IPS-20b (cell line): Measurements from ENCODE around the gene RPS8.
"Not testable (repeated sequence)": the region's sequence is repeated elsewhere in the genome, so short reads cannot be mapped to it uniquely, and the experiment has no call there.

ENCODE experiments used
- H3K27ac ChIP-seq: one replicate; pipeline ENCODE4 v1.5.1; 2013; ENCODE audit warnings: low read length
- H3K27me3 ChIP-seq: 2 replicates; pipeline ENCODE4 v1.6.1; 2013; ENCODE audit warnings: mild to moderate bottlenecking, low read length, inconsistent platforms; ENCODE audit not compliant: insufficient read depth
- H3K36me3 ChIP-seq: 2 replicates; pipeline ENCODE4 v1.6.1; 2013; ENCODE audit warnings: low read depth, mild to moderate bottlenecking, inconsistent platforms, low read length, moderate library complexity; ENCODE audit not compliant: insufficient read depth
- H3K4me1 ChIP-seq: 2 replicates; pipeline ENCODE4 v1.6.1; 2013; ENCODE audit warnings: mild to moderate bottlenecking, control low read depth, inconsistent platforms, low read length, moderate library complexity; ENCODE audit not compliant: insufficient read depth
- H3K4me3 ChIP-seq: 2 replicates; pipeline ENCODE4 v1.5.1; 2013; ENCODE audit warnings: mild to moderate bottlenecking, low read length, inconsistent platforms
- H3K9ac ChIP-seq: 2 replicates; pipeline ENCODE4 v1.6.1; 2013; ENCODE audit warnings: low read depth, mild to moderate bottlenecking, inconsistent platforms, low read length, moderate library complexity
- H3K9me3 ChIP-seq: 2 replicates; pipeline ENCODE4 v1.6.1; 2013; ENCODE audit warnings: mild to moderate bottlenecking, low read depth, low read length, inconsistent platforms; ENCODE audit not compliant: insufficient read depth

Gene RPS8

DNA sequence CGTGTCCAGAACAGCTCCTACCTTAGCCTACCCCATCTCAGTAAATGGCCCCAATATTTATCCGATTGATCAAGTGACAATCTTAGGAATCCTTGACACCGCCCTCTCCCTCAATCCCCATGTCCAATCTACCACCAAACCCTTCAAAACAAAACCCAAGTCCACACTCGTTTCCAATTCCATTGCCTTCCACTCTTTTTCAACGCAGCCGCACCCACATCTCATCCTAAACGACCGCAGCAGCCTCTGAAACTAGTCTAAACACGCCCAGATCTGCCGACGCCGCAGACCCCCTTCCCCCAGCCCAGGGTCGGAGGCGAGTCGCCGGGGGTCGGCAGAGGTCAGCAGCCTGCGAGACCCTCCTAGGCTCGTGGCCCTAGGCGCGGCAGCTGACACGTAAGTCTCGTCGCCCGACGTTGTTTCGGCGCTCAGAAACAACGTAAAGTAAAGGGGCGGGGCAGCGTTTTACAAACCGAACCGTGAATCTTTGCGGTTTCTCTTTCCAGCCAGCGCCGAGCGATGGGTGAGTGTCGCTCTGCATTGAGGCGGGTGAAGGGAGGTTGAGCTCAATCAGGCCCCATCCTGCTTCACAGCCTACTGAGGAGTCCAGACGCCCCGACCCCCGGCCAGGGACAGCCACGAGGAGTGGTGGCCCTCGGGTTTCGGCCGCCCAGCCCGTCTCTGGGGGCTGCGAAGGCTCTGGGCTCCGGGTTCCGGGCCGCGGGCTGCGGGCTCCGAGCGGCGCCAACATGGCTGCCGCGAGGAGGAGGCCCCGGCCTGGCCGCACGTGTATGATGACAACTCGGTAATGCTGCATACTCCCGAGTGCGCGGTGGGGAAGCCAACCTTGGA is at the start of gene RPS8:
Gene RPS8, plus strand, starts transcription at position 463 of the 852 bp plus-strand sequence. Its CDS starts 57 bp downstream, at position 520.
- Histone ChIP-seq H3K4me1 (peaks cover 4% of the 10 kb centered on the region; the same call in 1 of the 2 replicates), H3K27ac (peak within 1 kb of the TSS; percentile 79), H3K9me3 (no peaks in the 10 kb centered on the region), H3K36me3 (peaks cover 45% of the 10 kb centered on the region), H3K27me3 (no peaks in the 10 kb centered on the region), H3K4me3 (peak within 1 kb of the TSS; percentile 83), H3K9ac (peak within 1 kb of the TSS; percentile 99)

DNA sequence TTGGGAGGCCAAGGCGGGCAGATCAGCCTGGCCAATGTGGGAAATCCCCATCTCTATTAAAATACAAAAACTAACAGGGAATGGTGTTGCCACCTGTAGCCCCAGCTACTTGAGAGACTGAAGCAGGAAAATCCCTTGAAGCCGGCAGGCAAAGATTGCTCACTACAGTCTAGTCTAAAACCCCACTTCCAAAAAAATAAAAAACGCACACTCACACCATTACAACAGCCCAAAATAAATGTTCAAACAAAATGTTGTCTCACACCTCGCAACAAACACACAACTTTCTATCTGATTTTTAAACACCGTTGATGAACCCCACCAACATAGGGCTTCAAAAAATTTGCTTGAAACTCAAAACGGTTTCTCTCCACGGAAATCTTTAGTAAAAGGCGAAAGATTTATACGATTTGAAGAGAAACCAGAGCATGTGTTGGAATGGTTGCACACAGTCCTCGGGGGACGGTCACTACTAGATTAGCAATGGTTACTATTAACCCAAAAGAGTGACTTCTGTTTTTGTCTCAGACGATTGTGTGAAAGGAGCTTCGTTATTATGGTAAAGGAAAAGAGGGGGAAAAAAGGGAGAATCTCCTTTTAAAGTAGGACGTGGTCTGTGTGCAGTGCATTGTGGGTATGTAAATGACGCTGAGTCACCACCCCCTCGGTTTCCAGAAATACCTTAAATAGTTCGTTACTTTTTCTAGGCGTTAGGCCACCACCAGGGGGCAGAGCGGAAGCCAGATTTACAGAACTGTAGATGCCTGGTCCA is 44.4 kb upstream of the RPS8 start, which contains the start of gene RNU5D-1:
Gene RNU5D-1, minus strand, starts transcription at position 430 of the 772 bp plus-strand sequence.
- H3K4me1 ChIP-seq: no peaks in the 10 kb centered on the region; the same call in 1 of the 2 replicates
- H3K9ac ChIP-seq: peak within 1 kb of the TSS; percentile 89
- H3K4me3 ChIP-seq: no peak within 1 kb of the TSS; the same call in 1 of the 2 replicates
- peak within 1 kb of the TSS; percentile 81 for H3K27ac ChIP-seq
- no peaks in the 10 kb centered on the region for H3K27me3 ChIP-seq
- no peaks in the 10 kb centered on the region for H3K9me3 ChIP-seq
- H3K36me3 ChIP-seq: no peaks in the 10 kb centered on the region

GRCh38 chr1:44733365-44733764 is 42.0 kb upstream of the RPS8 start:
- no peaks in the 10 kb centered on the region for H3K9me3 ChIP-seq
- no peaks in the 10 kb centered on the region; the same call in 1 of the 2 replicates for H3K4me1 ChIP-seq
- no peak overlapping the region for H3K9ac ChIP-seq
- no peak overlapping the region for H3K4me3 ChIP-seq
- no peak overlapping the region for H3K27ac ChIP-seq
- H3K36me3 ChIP-seq: no peaks in the 10 kb centered on the region
- no peaks in the 10 kb centered on the region for H3K27me3 ChIP-seq

GRCh38 chr1:44733784-44734183 is 41.6 kb upstream of the RPS8 start:
- no peaks in the 10 kb centered on the region for H3K36me3 ChIP-seq

GRCh38 chr1:44735992-44736391 is 39.3 kb upstream of the RPS8 start:
- Histone ChIP-seq H3K9ac (no peak overlapping the region), H3K9me3 (no peaks in the 10 kb centered on the region), H3K36me3 (peaks cover 4% of the 10 kb centered on the region), H3K27ac (no peak overlapping the region), H3K4me1 (peaks cover 5% of the 10 kb centered on the region; the same call in 1 of the 2 replicates), H3K27me3 (no peaks in the 10 kb centered on the region), H3K4me3 (no peak overlapping the region)

More at GRCh38 chr1:44733784-44734183, 41.6 kb upstream of the RPS8 start:
- Histone ChIP-seq H3K27me3 (no peaks in the 10 kb centered on the region), H3K4me3 (no peak overlapping the region), H3K9ac (no peak overlapping the region), H3K4me1 (no peaks in the 10 kb centered on the region; the same call in 1 of the 2 replicates), H3K9me3 (no peaks in the 10 kb centered on the region), H3K27ac (no peak overlapping the region)

DNA sequence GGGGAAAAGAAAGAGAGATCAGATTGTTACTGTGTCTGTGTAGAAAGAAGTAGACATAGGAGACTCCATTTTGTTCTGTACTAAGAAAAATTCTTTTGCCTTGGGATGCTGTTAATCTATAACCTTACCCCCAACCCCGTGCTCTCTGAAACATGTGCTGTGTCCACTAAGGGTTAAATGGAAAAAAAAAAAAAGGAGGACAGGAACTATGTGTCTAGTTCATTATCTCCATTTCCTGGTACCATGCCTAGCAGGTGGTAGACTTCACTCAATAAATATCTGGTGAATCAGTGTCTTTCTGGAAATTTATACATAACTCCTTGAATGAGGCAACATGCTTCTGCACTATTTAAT is 36.4 kb upstream of the RPS8 start:
- Histone ChIP-seq H3K27ac (peak overlapping the region; percentile 80), H3K9ac (peak overlapping the region; percentile 82; the same call in 1 of the 2 replicates), H3K4me3 (peak overlapping the region; percentile 95), H3K36me3 (peaks cover 28% of the 10 kb centered on the region)
- not testable (repeated sequence) for H3K4me1 ChIP-seq, H3K9me3 ChIP-seq, H3K27me3 ChIP-seq

- Histone ChIP-seq H3K9me3 (no peaks in the 10 kb centered on the region), H3K27me3 (no peaks in the 10 kb centered on the region), H3K27ac (peak within 1 kb of the TSS; percentile 80), H3K36me3 (peaks cover 34% of the 10 kb centered on the region), H3K9ac (peak within 1 kb of the TSS; percentile 95), H3K4me1 (peaks cover 6% of the 10 kb centered on the region; the same call in 1 of the 2 replicates), H3K4me3 (peak within 1 kb of the TSS; percentile 95)
Observed at GRCh38 chr1:44739307-44740178, 35.8 kb upstream of the RPS8 start, which contains the start of gene KIF2C. TSS of gene KIF2C (plus strand) at chr1:44739837. CDS start at chr1:44739933, 96 bp downstream.

- peaks cover 36% of the 10 kb centered on the region for H3K36me3 ChIP-seq
- H3K9ac ChIP-seq: peak overlapping the region; percentile 95
- H3K27ac ChIP-seq: peak overlapping the region; percentile 80
- peaks cover 6% of the 10 kb centered on the region; the same call in 1 of the 2 replicates for H3K4me1 ChIP-seq
- no peaks in the 10 kb centered on the region for H3K9me3 ChIP-seq
- no peaks in the 10 kb centered on the region for H3K27me3 ChIP-seq
- peak overlapping the region; percentile 95 for H3K4me3 ChIP-seq
Observed at GRCh38 chr1:44740179-44740617, 35.1 kb upstream of the RPS8 start.

- H3K4me3 ChIP-seq: no peak overlapping the region
- peaks cover 6% of the 10 kb centered on the region; the same call in 1 of the 2 replicates for H3K4me1 ChIP-seq
- H3K9ac ChIP-seq: no peak overlapping the region
- H3K9me3 ChIP-seq: no peaks in the 10 kb centered on the region
- H3K36me3 ChIP-seq: peaks cover 66% of the 10 kb centered on the region
- H3K27ac ChIP-seq: no peak overlapping the region
- H3K27me3 ChIP-seq: no peaks in the 10 kb centered on the region
Observed at GRCh38 chr1:44743211-44743610, 32.1 kb upstream of the RPS8 start.

- no peak overlapping the region for H3K27ac ChIP-seq
- no peaks in the 10 kb centered on the region for H3K4me1 ChIP-seq
- no peaks in the 10 kb centered on the region for H3K9me3 ChIP-seq
- no peak overlapping the region for H3K4me3 ChIP-seq
- H3K9ac ChIP-seq: no peak overlapping the region
- peaks cover 88% of the 10 kb centered on the region for H3K36me3 ChIP-seq
- no peaks in the 10 kb centered on the region for H3K27me3 ChIP-seq
Observed at GRCh38 chr1:44747878-44748277, 27.5 kb upstream of the RPS8 start.

- Histone ChIP-seq H3K4me1 (no peaks in the 10 kb centered on the region), H3K9me3 (no peaks in the 10 kb centered on the region), H3K36me3 (peaks cover 95% of the 10 kb centered on the region), H3K4me3 (no peak overlapping the region), H3K27me3 (no peaks in the 10 kb centered on the region), H3K27ac (no peak overlapping the region), H3K9ac (no peak overlapping the region)
Observed at GRCh38 chr1:44757420-44757819, 17.9 kb upstream of the RPS8 start.
